ENCODE data around the gene CDC45. TPM values are rescaled to one million over a fixed set of nuclear protein-coding genes. Genes with fewer than 3 reads are reported as not detected.

The CDC45 gene
- total and polyA plus RNA-seq, 2 of the 13 experiments (the other 11 are each of a cell fraction or from before 2014, with no cell fraction given), result 14.4 to 36.3 TPM

DNA sequence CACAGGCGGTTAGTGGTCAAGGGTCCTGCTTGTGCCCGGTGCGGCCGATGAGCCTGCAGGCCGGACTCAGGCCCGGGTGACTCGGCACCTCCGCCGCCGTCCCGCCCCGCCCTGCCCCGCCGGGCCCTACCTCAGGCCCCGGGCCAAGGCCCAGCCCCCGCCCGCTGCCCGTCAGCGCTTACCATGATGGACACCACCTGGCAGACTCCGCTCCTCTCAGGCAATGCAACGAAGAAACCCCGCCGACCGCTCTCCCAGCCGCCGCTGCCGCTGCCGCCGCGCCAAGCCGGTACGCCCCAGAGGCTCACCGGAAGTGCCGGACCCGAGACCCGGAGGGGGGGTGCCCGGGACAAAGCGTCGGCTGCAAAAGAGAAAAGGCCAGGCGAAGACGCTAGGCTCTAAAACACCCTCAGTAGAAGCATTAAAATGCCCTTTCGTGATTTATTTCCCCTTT is 792 bp upstream of the CDC45 start, which contains the start of gene UFD1 (continued):
- TF ChIP-seq, protein P1, sequence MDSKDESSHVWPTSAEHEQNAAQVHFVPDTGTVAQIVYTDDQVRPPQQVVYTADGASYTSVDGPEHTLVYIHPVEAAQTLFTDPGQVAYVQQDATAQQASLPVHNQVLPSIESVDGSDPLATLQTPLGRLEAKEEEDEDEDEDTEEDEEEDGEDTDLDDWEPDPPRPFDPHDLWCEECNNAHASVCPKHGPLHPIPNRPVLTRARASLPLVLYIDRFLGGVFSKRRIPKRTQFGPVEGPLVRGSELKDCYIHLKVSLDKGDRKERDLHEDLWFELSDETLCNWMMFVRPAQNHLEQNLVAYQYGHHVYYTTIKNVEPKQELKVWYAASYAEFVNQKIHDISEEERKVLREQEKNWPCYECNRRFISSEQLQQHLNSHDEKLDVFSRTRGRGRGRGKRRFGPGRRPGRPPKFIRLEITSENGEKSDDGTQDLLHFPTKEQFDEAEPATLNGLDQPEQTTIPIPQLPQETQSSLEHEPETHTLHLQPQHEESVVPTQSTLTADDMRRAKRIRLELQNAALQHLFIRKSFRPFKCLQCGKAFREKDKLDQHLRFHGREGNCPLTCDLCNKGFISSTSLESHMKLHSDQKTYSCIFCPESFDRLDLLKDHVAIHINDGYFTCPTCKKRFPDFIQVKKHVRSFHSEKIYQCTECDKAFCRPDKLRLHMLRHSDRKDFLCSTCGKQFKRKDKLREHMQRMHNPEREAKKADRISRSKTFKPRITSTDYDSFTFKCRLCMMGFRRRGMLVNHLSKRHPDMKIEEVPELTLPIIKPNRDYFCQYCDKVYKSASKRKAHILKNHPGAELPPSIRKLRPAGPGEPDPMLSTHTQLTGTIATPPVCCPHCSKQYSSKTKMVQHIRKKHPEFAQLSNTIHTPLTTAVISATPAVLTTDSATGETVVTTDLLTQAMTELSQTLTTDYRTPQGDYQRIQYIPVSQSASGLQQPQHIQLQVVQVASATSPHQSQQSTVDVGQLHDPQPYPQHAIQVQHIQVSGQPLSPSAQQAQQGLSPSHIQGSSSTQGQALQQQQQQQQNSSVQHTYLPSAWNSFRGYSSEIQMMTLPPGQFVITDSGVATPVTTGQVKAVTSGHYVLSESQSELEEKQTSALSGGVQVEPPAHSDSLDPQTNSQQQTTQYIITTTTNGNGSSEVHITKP (CRISPR knock-in tag; IDR thresholded peaks at IDR 0.05; ENCODE audit: low read depth), result peak; percentile 99
- TF ChIP-seq ZKSCAN1 (IDR thresholded peaks at IDR 0.05; ENCODE audit: low read length) (no peak), ATF7 (IDR thresholded peaks at IDR 0.05) (peak; percentile 79), ATF7 (CRISPR knock-in tag; IDR thresholded peaks at IDR 0.05) (no peak), ZFX (CRISPR knock-in tag; IDR thresholded peaks at IDR 0.05; ENCODE audit: low read depth) (peak; percentile 51), POLR2G (IDR thresholded peaks at IDR 0.05; ENCODE audit: low read depth, low read length) (peak; percentile 69), RBFOX2 (IDR thresholded peaks at IDR 0.05; ENCODE audit: low read depth, low read length) (peak; percentile 80), TGIF2 (CRISPR knock-in tag; IDR thresholded peaks at IDR 0.05) (0 out of 2 replicates have a peak, but pooled peaks have one; percentile 10), ZFYVE20 (CRISPR knock-in tag; IDR thresholded peaks at IDR 0.05; ENCODE audit: borderline replicate concordance, low read depth) (no peak), FOXK2 (IDR thresholded peaks at IDR 0.05) (peak; percentile 98), ZSCAN21 (CRISPR knock-in tag; IDR thresholded peaks at IDR 0.05; ENCODE audit: borderline replicate concordance) (0 out of 2 replicates have a peak, but pooled peaks have one; percentile 16), ZNF782 (CRISPR knock-in tag; IDR thresholded peaks at IDR 0.05; ENCODE audit: borderline replicate concordance) (no peak), ZNF44 (CRISPR knock-in tag; IDR thresholded peaks at IDR 0.05) (0 out of 2 replicates have a peak, but pooled peaks have one; percentile 1), ETV5 (CRISPR knock-in tag; IDR thresholded peaks at IDR 0.05; ENCODE audit: borderline replicate concordance) (peak; percentile 88), ZKSCAN8 (CRISPR knock-in tag; IDR thresholded peaks at IDR 0.05; ENCODE audit: borderline replicate concordance) (no peak), POLR2AphosphoS5 (IDR thresholded peaks at IDR 0.05; ENCODE audit: low read depth, low read length) (peak; percentile 54), KMT2A (CRISPR knock-in tag; IDR thresholded peaks at IDR 0.05) (peak; percentile 63; the same call in 1 of the 2 replicates), ZNF614 (CRISPR knock-in tag; IDR thresholded peaks at IDR 0.05; ENCODE audit: borderline replicate concordance) (0 out of 2 replicates have a peak, but pooled peaks have one; percentile 5), ZNF282 (IDR thresholded peaks at IDR 0.05; ENCODE audit: partially characterized antibody) (no peak)
- TF ChIP-seq, protein P2, sequence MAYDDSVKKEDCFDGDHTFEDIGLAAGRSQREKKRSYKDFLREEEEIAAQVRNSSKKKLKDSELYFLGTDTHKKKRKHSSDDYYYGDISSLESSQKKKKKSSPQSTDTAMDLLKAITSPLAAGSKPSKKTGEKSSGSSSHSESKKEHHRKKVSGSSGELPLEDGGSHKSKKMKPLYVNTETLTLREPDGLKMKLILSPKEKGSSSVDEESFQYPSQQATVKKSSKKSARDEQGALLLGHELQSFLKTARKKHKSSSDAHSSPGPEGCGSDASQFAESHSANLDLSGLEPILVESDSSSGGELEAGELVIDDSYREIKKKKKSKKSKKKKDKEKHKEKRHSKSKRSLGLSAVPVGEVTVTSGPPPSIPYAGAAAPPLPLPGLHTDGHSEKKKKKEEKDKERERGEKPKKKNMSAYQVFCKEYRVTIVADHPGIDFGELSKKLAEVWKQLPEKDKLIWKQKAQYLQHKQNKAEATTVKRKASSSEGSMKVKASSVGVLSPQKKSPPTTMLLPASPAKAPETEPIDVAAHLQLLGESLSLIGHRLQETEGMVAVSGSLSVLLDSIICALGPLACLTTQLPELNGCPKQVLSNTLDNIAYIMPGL (CRISPR knock-in tag; IDR thresholded peaks at IDR 0.05; ENCODE audit: borderline replicate concordance in 1 of 2, low read depth in 1 of 2), result 0 out of 4 replicates have a peak, but pooled peaks have one; percentile 56 to 64
- TF ChIP-seq, protein P3, sequence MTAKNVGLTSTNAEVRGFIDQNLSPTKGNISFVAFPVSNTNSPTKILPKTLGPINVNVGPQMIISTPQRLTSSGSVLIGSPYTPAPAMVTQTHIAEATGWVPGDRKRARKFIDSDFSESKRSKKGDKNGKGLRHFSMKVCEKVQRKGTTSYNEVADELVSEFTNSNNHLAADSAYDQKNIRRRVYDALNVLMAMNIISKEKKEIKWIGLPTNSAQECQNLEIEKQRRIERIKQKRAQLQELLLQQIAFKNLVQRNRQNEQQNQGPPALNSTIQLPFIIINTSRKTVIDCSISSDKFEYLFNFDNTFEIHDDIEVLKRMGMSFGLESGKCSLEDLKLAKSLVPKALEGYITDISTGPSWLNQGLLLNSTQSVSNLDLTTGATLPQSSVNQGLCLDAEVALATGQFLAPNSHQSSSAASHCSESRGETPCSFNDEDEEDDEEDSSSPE (CRISPR knock-in tag; IDR thresholded peaks at IDR 0.05), result 0 out of 2 replicates have a peak, but pooled peaks have one; percentile 55
- TF ChIP-seq, protein P4, sequence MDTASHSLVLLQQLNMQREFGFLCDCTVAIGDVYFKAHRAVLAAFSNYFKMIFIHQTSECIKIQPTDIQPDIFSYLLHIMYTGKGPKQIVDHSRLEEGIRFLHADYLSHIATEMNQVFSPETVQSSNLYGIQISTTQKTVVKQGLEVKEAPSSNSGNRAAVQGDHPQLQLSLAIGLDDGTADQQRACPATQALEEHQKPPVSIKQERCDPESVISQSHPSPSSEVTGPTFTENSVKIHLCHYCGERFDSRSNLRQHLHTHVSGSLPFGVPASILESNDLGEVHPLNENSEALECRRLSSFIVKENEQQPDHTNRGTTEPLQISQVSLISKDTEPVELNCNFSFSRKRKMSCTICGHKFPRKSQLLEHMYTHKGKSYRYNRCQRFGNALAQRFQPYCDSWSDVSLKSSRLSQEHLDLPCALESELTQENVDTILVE (CRISPR knock-in tag; IDR thresholded peaks at IDR 0.05), result 0 out of 2 replicates have a peak, but pooled peaks have one; percentile 21

All from HepG2 (cell line).